T-helper 17 cell (primary cell): ENCODE data around the gene C1RL. TPM values are rescaled to one million over a fixed set of nuclear protein-coding genes. Genes with fewer than 3 reads are reported as not detected.

Source experiments
- ATAC-seq: fragments of 150-1000 bp; cut with Tn5 transposase; 2 replicates; pipeline ENCODE4 v1.10.0; 2021; ENCODE audit warnings: mild to moderate bottlenecking, moderate library complexity
- DNase-seq, 3 donors: peaks; one replicate each; pipeline versions ENCODE4 v3.0.0 to v3.0.0-alpha.2; 2020 to 2021
- H3K9me3 ChIP-seq: one replicate; pipeline ENCODE4 v1.7.0; 2013; ENCODE audit warnings: low read length, mild to moderate bottlenecking; ENCODE audit not compliant: control insufficient read depth, poor library complexity, severe bottlenecking
- H3K27ac Mint-ChIP-seq: one replicate; pipeline ENCODE4 v1.8.0; 2022; ENCODE audit warnings: mild to moderate bottlenecking, moderate library complexity, mixed read lengths
- H3K27me3 Mint-ChIP-seq: one replicate; pipeline ENCODE4 v1.8.0; 2022; ENCODE audit warnings: mixed read lengths
- H3K36me3 Mint-ChIP-seq: one replicate; pipeline ENCODE4 v1.8.0; 2022; ENCODE audit warnings: low read depth, mixed read lengths
- H3K4me1 Mint-ChIP-seq: one replicate; pipeline ENCODE4 v1.8.0; 2022; ENCODE audit warnings: mild to moderate bottlenecking, mixed read lengths
- H3K4me3 Mint-ChIP-seq: one replicate; pipeline ENCODE4 v1.8.0; 2022; ENCODE audit warnings: mild to moderate bottlenecking, moderate library complexity, mixed read lengths
- total RNA-seq, 4 donors: library from RNA in 2 of 4; stranded (reverse) in 2 of 4; gene quantifications; one replicate each; pipeline ENCODE4 v1.2.3 and lab custom pipeline; 2022 to 2026

The C1RL gene
- total RNA-seq, 2 donors from 2014 or later = 21.4 to 27.2 TPM

GRCh38 chr12:7072035-7072434 lies 37.0 kb downstream of the C1RL start:
- Mint-ChIP-seq H3K27me3 (peaks cover 67% of the 10 kb centered on the region), H3K4me3 (no peak overlapping the region), H3K36me3 (peaks cover 11% of the 10 kb centered on the region), H3K27ac (no peak overlapping the region), H3K4me1 (peaks cover 12% of the 10 kb centered on the region)
- no peaks in the 10 kb centered on the region for H3K9me3 ChIP-seq
- no peak for ATAC-seq
- DNase-seq = no peak

DNA sequence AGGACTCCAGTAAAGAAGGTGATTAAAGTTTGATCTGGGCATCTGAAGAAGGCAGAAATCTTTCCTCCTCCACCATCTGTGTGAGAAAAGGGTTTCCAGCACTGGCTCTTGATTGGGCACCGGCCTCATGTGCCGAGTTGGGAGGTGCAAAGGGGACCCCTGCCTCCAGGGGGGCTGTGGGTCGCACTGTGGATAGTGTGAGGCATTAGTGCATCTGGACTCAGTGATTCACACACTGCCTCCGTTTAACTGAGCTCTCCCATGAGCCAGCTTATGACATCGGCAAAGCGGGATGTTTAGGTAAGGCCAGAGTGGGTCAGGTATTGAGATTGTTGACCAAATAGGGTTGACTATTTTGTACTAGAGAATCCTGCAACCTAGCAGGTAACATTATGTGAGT lies 39.6 kb downstream of the C1RL start:
- Mint-ChIP-seq H3K36me3 (peaks cover 7% of the 10 kb centered on the region), H3K4me1 (peaks cover 3% of the 10 kb centered on the region), H3K27me3 (peaks cover 67% of the 10 kb centered on the region), H3K27ac (no peak overlapping the region), H3K4me3 (no peak overlapping the region)
- H3K9me3 ChIP-seq = no peaks in the 10 kb centered on the region
- ATAC-seq (no peak), DNase-seq (no peak)

DNA sequence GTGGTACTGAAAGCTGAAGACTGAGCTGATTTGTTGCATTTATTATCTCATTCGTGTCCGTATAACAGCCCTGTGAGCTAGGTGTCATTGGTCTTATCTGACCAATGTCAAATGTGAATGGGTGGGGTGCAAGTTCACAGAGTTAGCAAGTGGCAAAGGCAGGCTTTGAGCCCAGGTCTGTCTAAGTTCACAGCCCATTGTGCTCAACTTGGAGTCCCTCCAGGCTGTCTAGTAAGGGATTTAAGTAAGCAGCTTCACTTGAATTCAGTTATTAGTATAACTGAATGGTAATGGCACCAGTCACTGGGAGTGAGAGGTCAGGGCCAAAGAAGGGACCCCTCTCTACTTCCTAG lies 40.0 kb downstream of the C1RL start:
- H3K4me3 Mint-ChIP-seq = no peak overlapping the region
- ATAC-seq = no peak

DNA sequence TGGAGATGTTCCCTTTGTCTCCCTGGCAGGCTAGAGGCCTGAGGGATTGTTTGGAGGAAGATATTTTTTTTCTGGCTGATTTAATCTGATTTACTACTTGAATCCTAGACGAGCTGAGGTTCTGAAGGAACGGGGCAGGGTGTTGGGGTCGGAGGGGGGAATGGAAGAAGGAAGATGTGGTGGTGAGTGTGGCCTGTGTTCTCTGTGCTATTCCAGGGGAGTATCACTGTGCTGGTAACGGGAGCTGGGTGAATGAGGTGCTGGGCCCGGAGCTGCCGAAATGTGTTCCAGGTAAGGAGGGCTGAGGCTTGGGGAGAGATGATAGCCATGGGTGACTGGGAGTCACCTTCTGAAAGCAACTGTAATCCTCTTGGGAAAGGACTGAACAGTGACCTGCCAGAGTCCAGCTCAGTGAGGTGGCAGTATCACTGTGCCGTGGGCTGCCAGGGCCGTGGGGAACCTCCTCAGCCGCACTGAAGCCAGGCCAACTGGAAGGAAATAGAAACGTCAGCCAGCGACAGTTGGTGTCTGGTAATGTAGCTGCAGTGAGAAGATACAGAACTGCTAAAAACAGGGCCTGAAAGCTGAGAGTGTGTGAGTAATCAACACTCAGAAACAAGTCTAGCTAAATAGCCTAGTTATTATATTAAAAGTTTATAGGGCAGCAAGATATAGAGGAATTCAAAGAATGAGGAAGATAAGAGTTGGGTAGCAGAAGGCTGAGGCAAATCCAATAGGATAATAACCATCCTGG lies 40.6 kb downstream of the C1RL start:
- peaks cover 3% of the 10 kb centered on the region for H3K4me1 Mint-ChIP-seq
- DNase-seq (no peak), ATAC-seq (no peak)
- H3K9me3 ChIP-seq = no peaks in the 10 kb centered on the region
- peaks cover 61% of the 10 kb centered on the region for H3K27me3 Mint-ChIP-seq
- no peak overlapping the region for H3K27ac Mint-ChIP-seq
- no peak overlapping the region for H3K4me3 Mint-ChIP-seq
- H3K36me3 Mint-ChIP-seq = peaks cover 7% of the 10 kb centered on the region

More for the DNA sequence above, 40.0 kb downstream of the C1RL start:
- H3K36me3 Mint-ChIP-seq = peaks cover 7% of the 10 kb centered on the region
- H3K27ac Mint-ChIP-seq = no peak overlapping the region
- no peaks in the 10 kb centered on the region for H3K9me3 ChIP-seq
- peaks cover 3% of the 10 kb centered on the region for H3K4me1 Mint-ChIP-seq
- H3K27me3 Mint-ChIP-seq = peaks cover 67% of the 10 kb centered on the region
- DNase-seq = no peak

DNA sequence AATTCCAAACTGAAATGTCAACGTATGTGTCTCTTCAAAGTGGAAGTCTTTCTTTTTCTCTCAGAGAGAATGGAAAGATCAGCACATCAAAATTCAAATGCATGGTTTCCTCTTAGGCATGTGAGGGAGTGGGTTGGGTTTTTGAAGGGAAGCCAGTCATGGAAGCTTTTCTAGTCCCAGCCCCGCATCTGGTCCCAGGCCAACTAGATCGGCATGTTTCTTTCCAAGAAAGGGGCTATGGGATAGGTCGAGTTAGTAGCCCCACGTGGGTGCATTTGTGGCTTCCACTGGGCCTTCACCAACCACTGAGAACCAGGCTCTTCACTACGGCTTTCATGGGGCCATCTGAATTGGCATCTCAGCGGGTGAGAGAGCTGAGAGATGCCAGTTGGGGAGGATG lies 41.9 kb downstream of the C1RL start:
- Mint-ChIP-seq H3K27me3 (peaks cover 55% of the 10 kb centered on the region), H3K4me3 (no peak overlapping the region), H3K4me1 (peaks cover 3% of the 10 kb centered on the region), H3K27ac (no peak overlapping the region), H3K36me3 (peaks cover 7% of the 10 kb centered on the region)
- no peaks in the 10 kb centered on the region for H3K9me3 ChIP-seq
- DNase-seq (no peak), ATAC-seq (no peak)

DNA sequence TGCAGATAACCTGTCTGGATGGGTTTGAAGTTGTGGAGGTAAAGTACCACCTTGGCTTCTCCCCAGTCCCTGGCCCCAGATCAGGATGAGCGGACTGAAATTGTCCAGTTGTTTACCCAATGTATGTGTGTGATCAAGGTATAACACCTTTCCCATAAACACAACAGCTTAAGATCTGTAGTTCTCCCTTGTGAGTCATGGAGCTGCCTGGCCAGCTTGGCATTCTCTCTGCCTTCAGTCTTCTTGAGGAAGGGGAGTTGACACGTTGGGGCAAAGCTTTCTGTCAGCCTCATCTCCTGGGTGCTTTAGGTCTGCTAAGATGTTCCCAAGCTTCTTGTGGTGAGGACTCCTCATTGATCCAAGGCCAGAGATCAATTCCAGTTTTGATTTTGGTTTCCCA lies 42.4 kb downstream of the C1RL start:
- no peak for DNase-seq
- ATAC-seq = no peak
- no peak overlapping the region for H3K4me3 Mint-ChIP-seq
- H3K27ac Mint-ChIP-seq = no peak overlapping the region
- peaks cover 51% of the 10 kb centered on the region for H3K27me3 Mint-ChIP-seq
- H3K36me3 Mint-ChIP-seq = peaks cover 7% of the 10 kb centered on the region
- H3K4me1 Mint-ChIP-seq = peaks cover 3% of the 10 kb centered on the region
- H3K9me3 ChIP-seq = no peaks in the 10 kb centered on the region

DNA sequence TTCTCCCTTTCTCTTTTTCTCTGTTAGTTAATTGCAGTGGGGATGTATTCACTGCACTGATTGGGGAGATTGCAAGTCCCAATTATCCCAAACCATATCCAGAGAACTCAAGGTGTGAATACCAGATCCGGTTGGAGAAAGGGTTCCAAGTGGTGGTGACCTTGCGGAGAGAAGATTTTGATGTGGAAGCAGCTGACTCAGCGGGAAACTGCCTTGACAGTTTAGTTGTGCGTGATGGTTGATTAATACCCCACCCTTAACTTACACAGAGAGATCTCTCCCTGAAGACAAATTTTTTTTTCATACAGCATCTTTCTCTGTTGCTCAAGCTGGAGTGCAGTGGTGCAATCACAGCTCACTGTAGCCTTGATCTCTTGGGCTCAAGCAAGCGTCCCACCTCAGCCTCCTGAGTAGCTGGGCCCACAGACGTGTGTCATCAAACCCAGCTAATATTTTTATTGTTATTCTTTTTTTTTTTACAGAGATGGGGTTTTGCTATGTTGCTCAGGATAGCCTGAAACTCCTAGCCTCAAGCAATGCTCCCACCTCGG lies 43.9 kb downstream of the C1RL start:
- Mint-ChIP-seq H3K36me3 (peaks cover 7% of the 10 kb centered on the region), H3K27me3 (peaks cover 56% of the 10 kb centered on the region), H3K27ac (no peak overlapping the region), H3K4me3 (no peak overlapping the region), H3K4me1 (peaks cover 4% of the 10 kb centered on the region)
- DNase-seq (no peak), ATAC-seq (no peak)
- H3K9me3 ChIP-seq = no peaks in the 10 kb centered on the region

DNA sequence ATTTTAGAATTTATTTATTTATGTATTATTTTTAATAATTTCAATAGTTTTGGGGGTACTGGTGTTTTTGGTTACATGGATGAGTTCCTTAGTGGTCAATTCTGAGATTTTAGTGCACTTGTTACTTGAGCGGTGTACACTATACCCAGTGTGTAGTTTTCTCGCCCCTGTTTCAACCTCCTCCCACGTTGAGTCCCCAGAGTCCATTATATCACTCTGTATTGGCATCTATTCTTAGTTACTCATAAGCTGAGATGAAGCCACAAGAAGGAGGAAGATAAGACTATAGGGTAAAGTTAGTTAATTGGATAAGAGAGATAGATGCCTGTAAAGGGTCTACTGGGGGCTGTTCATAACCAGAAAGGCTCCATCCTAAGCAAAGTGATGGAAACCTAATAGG lies 44.5 kb downstream of the C1RL start:
- ATAC-seq (no peak), DNase-seq (no peak)
- Mint-ChIP-seq H3K4me1 (peaks cover 4% of the 10 kb centered on the region), H3K27me3 (peaks cover 58% of the 10 kb centered on the region), H3K4me3 (no peak overlapping the region), H3K36me3 (peaks cover 7% of the 10 kb centered on the region), H3K27ac (no peak overlapping the region)
- H3K9me3 ChIP-seq = no peaks in the 10 kb centered on the region

- Mint-ChIP-seq H3K27me3 (peaks cover 46% of the 10 kb centered on the region), H3K4me3 (no peak overlapping the region), H3K4me1 (peaks cover 4% of the 10 kb centered on the region), H3K27ac (peak overlapping the region; percentile 24), H3K36me3 (peaks cover 3% of the 10 kb centered on the region)
- H3K9me3 ChIP-seq = no peaks in the 10 kb centered on the region
- ATAC-seq = no peak
- no peak for DNase-seq
These were observed 47.4 kb downstream of the C1RL start for GRCh38 chr12:7061596-7061995.

DNA sequence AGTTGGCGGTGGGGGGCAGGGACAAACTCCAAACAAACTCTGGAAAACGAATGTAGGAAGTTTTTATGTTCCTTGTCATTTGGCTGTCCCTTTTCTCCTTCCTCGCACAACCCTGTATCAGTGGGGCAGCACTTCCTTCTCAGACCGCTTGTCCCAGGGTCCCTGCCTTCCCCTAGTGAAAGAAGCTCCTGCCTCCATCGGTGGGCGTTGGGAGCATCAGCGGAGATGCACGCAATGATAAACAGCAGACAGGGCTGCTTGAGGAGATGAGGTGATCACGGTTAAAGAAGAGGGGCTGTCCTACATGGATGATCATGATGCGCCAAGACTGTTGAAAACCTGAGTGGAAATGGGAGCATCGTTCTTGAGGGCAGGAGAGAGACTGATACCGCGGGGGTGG lies 47.9 kb downstream of the C1RL start:
- Mint-ChIP-seq H3K36me3 (peaks cover 3% of the 10 kb centered on the region), H3K4me3 (no peak overlapping the region), H3K4me1 (peaks cover 4% of the 10 kb centered on the region), H3K27ac (peak overlapping the region; percentile 24), H3K27me3 (peaks cover 46% of the 10 kb centered on the region)
- DNase-seq (no peak), ATAC-seq (no peak)
- no peaks in the 10 kb centered on the region for H3K9me3 ChIP-seq

GRCh38 chr12:7060353-7060954 lies 48.6 kb downstream of the C1RL start, which contains the start of gene C1S:
TSS of gene C1S (plus strand) at chr12:7060718. CDS start at chr12:7061913, 1,195 bp downstream.
- no peaks in the 10 kb centered on the region for H3K36me3 Mint-ChIP-seq
- ATAC-seq (no peak), DNase-seq (no peak)
- H3K9me3 ChIP-seq = no peaks in the 10 kb centered on the region
- no peak within 1 kb of the TSS for H3K4me3 Mint-ChIP-seq
- peak within 1 kb of the TSS; percentile 24 for H3K27ac Mint-ChIP-seq
- H3K27me3 Mint-ChIP-seq = peaks cover 49% of the 10 kb centered on the region
- H3K4me1 Mint-ChIP-seq = peaks cover 2% of the 10 kb centered on the region

DNA sequence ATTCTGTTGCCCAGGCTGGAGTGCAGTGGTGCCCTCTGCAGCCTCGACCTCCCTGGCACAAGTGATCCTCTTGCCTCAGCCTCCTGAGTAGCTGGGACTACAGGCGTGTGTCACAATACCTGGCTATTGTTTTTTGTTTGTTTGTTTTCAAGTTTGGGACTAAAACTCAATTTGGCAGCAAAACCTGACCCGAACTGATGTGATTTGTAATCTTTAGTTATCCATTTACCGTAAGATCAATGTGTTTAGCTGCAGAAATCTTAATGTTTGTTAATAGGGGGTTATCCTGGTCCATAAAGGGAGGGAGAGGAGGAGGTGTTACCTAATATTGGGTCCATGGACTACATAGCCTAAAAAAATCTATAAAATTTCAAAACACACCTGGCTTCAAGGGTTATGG lies 49.2 kb downstream of the C1RL start:
- H3K36me3 Mint-ChIP-seq = no peaks in the 10 kb centered on the region
- H3K9me3 ChIP-seq = no peaks in the 10 kb centered on the region

GRCh38 chr12:7058850-7059395 lies 50.1 kb downstream of the C1RL start:
- H3K4me3 Mint-ChIP-seq = no peak overlapping the region
- DNase-seq = no peak
- H3K36me3 Mint-ChIP-seq = no peaks in the 10 kb centered on the region
- H3K4me1 Mint-ChIP-seq = peaks cover 2% of the 10 kb centered on the region
- H3K27ac Mint-ChIP-seq = no peak overlapping the region
- ATAC-seq = no peak
- H3K27me3 Mint-ChIP-seq = peaks cover 63% of the 10 kb centered on the region
- H3K9me3 ChIP-seq = no peaks in the 10 kb centered on the region

More for the DNA sequence above, 49.2 kb downstream of the C1RL start:
- H3K4me1 Mint-ChIP-seq = peaks cover 2% of the 10 kb centered on the region
- no peak overlapping the region for H3K27ac Mint-ChIP-seq
- DNase-seq (no peak), ATAC-seq (no peak)
- H3K4me3 Mint-ChIP-seq = no peak overlapping the region
- H3K27me3 Mint-ChIP-seq = peaks cover 55% of the 10 kb centered on the region
